Measurements from ENCODE around the gene DEPDC1B. TPM values are rescaled to one million over a fixed set of nuclear protein-coding genes. Genes with fewer than 3 reads are reported as not detected.
"Not testable (repeated sequence)": the region's sequence is repeated elsewhere in the genome, so short reads cannot be mapped to it uniquely, and the experiment has no call there.

The DEPDC1B gene
- total RNA-seq, 2 donors from 2014 or later = 29.5 to 34.5 TPM

GRCh38 chr5:60686157-60686556, 13.8 kb downstream of the DEPDC1B start:
- H3K4me3 Mint-ChIP-seq = no peak overlapping the region
- DNase-seq (no peak), ATAC-seq (replicated peaks in 1 of 2) (no peak)
- H3K9me3 Mint-ChIP-seq = no peaks in the 10 kb centered on the region
- peaks cover 3 to 11% of the 10 kb centered on the region in 2 donors for H3K36me3 Mint-ChIP-seq (ENCODE audit: insufficient read depth in 2 of 2)
- H3K27me3 Mint-ChIP-seq (ENCODE audit: low read depth) = no peaks in the 10 kb centered on the region
- H3K4me1 Mint-ChIP-seq (ENCODE audit: low read depth) = no peaks in the 10 kb centered on the region
- H3K27ac Mint-ChIP-seq = no peak overlapping the region

GRCh38 chr5:60685700-60686099, 14.3 kb downstream of the DEPDC1B start:
- no peaks in the 10 kb centered on the region for H3K4me1 Mint-ChIP-seq (ENCODE audit: low read depth)
- no peaks in the 10 kb centered on the region for H3K27me3 Mint-ChIP-seq (ENCODE audit: low read depth)
- H3K4me3 Mint-ChIP-seq = no peak overlapping the region
- ATAC-seq (replicated peaks in 1 of 2) (no peak), DNase-seq (no peak)
- H3K36me3 Mint-ChIP-seq (ENCODE audit: insufficient read depth in 2 of 2) = peaks cover 3 to 11% of the 10 kb centered on the region in 2 donors
- H3K9me3 Mint-ChIP-seq = no peaks in the 10 kb centered on the region
- H3K27ac Mint-ChIP-seq = no peak overlapping the region

GRCh38 chr5:60685028-60685427, 14.9 kb downstream of the DEPDC1B start:
- no peaks in the 10 kb centered on the region for H3K4me1 Mint-ChIP-seq (ENCODE audit: low read depth)
- no peak overlapping the region for H3K4me3 Mint-ChIP-seq
- DNase-seq (no peak), ATAC-seq (replicated peaks in 1 of 2) (no peak)
- no peaks in the 10 kb centered on the region for H3K27me3 Mint-ChIP-seq (ENCODE audit: low read depth)
- no peaks in the 10 kb centered on the region for H3K9me3 Mint-ChIP-seq
- no peak overlapping the region for H3K27ac Mint-ChIP-seq
- H3K36me3 Mint-ChIP-seq (ENCODE audit: insufficient read depth in 2 of 2) = peaks cover 3 to 11% of the 10 kb centered on the region in 2 donors

- H3K36me3 Mint-ChIP-seq (ENCODE audit: insufficient read depth in 2 of 2) = peaks cover 3 to 11% of the 10 kb centered on the region in 2 donors
- H3K4me3 Mint-ChIP-seq; H3K9me3 Mint-ChIP-seq; DNase-seq; ATAC-seq (replicated peaks in 1 of 2); H3K27ac Mint-ChIP-seq; H3K27me3 Mint-ChIP-seq (ENCODE audit: low read depth); H3K4me1 Mint-ChIP-seq (ENCODE audit: low read depth): not testable (repeated sequence)
These were observed 18.0 kb downstream of the DEPDC1B start for GRCh38 chr5:60682007-60682406.

GRCh38 chr5:60679816-60680215, 20.1 kb downstream of the DEPDC1B start:
- Mint-ChIP-seq H3K4me1 (ENCODE audit: low read depth) (no peaks in the 10 kb centered on the region), H3K27ac (no peak overlapping the region), H3K9me3 (no peaks in the 10 kb centered on the region), H3K27me3 (ENCODE audit: low read depth) (no peaks in the 10 kb centered on the region), H3K36me3 (ENCODE audit: insufficient read depth in 2 of 2) (peaks cover 3 to 7% of the 10 kb centered on the region in 2 donors), H3K4me3 (no peak overlapping the region)
- ATAC-seq (replicated peaks in 1 of 2) (no peak), DNase-seq (no peak)

- H3K36me3 Mint-ChIP-seq (ENCODE audit: insufficient read depth in 2 of 2) = peaks cover 3 to 7% of the 10 kb centered on the region in 2 donors
- H3K4me3 Mint-ChIP-seq = no peak overlapping the region
- DNase-seq (no peak), ATAC-seq (replicated peaks in 1 of 2) (peak; percentile 20 to 41)
- H3K9me3 Mint-ChIP-seq = no peaks in the 10 kb centered on the region
- no peaks in the 10 kb centered on the region for H3K27me3 Mint-ChIP-seq (ENCODE audit: low read depth)
- no peaks in the 10 kb centered on the region for H3K4me1 Mint-ChIP-seq (ENCODE audit: low read depth)
- peak overlapping the region; percentile 83 for H3K27ac Mint-ChIP-seq
These were observed 21.9 kb downstream of the DEPDC1B start for GRCh38 chr5:60677850-60678664.

GRCh38 chr5:60675286-60675685, 24.7 kb downstream of the DEPDC1B start:
- no peak overlapping the region for H3K27ac Mint-ChIP-seq
- no peaks in the 10 kb centered on the region for H3K9me3 Mint-ChIP-seq
- no peak for DNase-seq
- H3K4me1 Mint-ChIP-seq (ENCODE audit: low read depth) = no peaks in the 10 kb centered on the region
- no peak for ATAC-seq (replicated peaks in 1 of 2)
- H3K27me3 Mint-ChIP-seq (ENCODE audit: low read depth) = no peaks in the 10 kb centered on the region
- peaks cover 0 to 2% of the 10 kb centered on the region in 2 donors for H3K36me3 Mint-ChIP-seq (ENCODE audit: insufficient read depth in 2 of 2)
- no peak overlapping the region for H3K4me3 Mint-ChIP-seq

- no peak overlapping the region for H3K4me3 Mint-ChIP-seq
These were observed 25.5 kb downstream of the DEPDC1B start for GRCh38 chr5:60674251-60675069.

GRCh38 chr5:60673334-60673733, 26.6 kb downstream of the DEPDC1B start:
- peaks cover 0 to 2% of the 10 kb centered on the region in 2 donors for H3K36me3 Mint-ChIP-seq (ENCODE audit: insufficient read depth in 2 of 2)
- no peaks in the 10 kb centered on the region for H3K27me3 Mint-ChIP-seq (ENCODE audit: low read depth)
- H3K27ac Mint-ChIP-seq = no peak overlapping the region
- ATAC-seq (replicated peaks in 1 of 2) (no peak), DNase-seq (no peak)
- no peaks in the 10 kb centered on the region for H3K4me1 Mint-ChIP-seq (ENCODE audit: low read depth)
- H3K9me3 Mint-ChIP-seq = no peaks in the 10 kb centered on the region
- no peak overlapping the region for H3K4me3 Mint-ChIP-seq

More at GRCh38 chr5:60674251-60675069, 25.5 kb downstream of the DEPDC1B start:
- no peaks in the 10 kb centered on the region for H3K9me3 Mint-ChIP-seq
- H3K4me1 Mint-ChIP-seq (ENCODE audit: low read depth) = no peaks in the 10 kb centered on the region
- DNase-seq = no peak
- ATAC-seq (replicated peaks in 1 of 2) = no peak
- no peak overlapping the region for H3K27ac Mint-ChIP-seq
- peaks cover 0 to 2% of the 10 kb centered on the region in 2 donors for H3K36me3 Mint-ChIP-seq (ENCODE audit: insufficient read depth in 2 of 2)
- no peaks in the 10 kb centered on the region for H3K27me3 Mint-ChIP-seq (ENCODE audit: low read depth)

GRCh38 chr5:60672693-60673264, 27.2 kb downstream of the DEPDC1B start:
- H3K4me3 Mint-ChIP-seq = no peak overlapping the region
- no peak overlapping the region for H3K27ac Mint-ChIP-seq
- H3K27me3 Mint-ChIP-seq (ENCODE audit: low read depth) = no peaks in the 10 kb centered on the region
- no peak for ATAC-seq (replicated peaks in 1 of 2)
- no peaks in the 10 kb centered on the region for H3K9me3 Mint-ChIP-seq
- peaks cover 0 to 2% of the 10 kb centered on the region in 2 donors for H3K36me3 Mint-ChIP-seq (ENCODE audit: insufficient read depth in 2 of 2)
- no peaks in the 10 kb centered on the region for H3K4me1 Mint-ChIP-seq (ENCODE audit: low read depth)
- no peak for DNase-seq

GRCh38 chr5:60671899-60672692, 27.9 kb downstream of the DEPDC1B start:
- Mint-ChIP-seq H3K4me1 (ENCODE audit: low read depth) (no peaks in the 10 kb centered on the region), H3K4me3 (no peak overlapping the region), H3K27me3 (ENCODE audit: low read depth) (no peaks in the 10 kb centered on the region), H3K36me3 (ENCODE audit: insufficient read depth in 2 of 2) (peaks cover 0 to 2% of the 10 kb centered on the region in 2 donors), H3K9me3 (no peaks in the 10 kb centered on the region), H3K27ac (no peak overlapping the region)
- ATAC-seq (replicated peaks in 1 of 2) = no peak
- no peak for DNase-seq

GRCh38 chr5:60670749-60671148, 29.2 kb downstream of the DEPDC1B start:
- no peaks in the 10 kb centered on the region for H3K4me1 Mint-ChIP-seq (ENCODE audit: low read depth)
- H3K36me3 Mint-ChIP-seq (ENCODE audit: insufficient read depth in 2 of 2) = peaks cover 0 to 2% of the 10 kb centered on the region in 2 donors
- H3K27ac Mint-ChIP-seq = no peak overlapping the region
- DNase-seq (no peak), ATAC-seq (replicated peaks in 1 of 2) (no peak)
- no peaks in the 10 kb centered on the region for H3K9me3 Mint-ChIP-seq
- H3K4me3 Mint-ChIP-seq = no peak overlapping the region
- no peaks in the 10 kb centered on the region for H3K27me3 Mint-ChIP-seq (ENCODE audit: low read depth)

Data from activated T-cell treated with anti-CD3 and anti-CD28 coated beads, Interleukin-2, amount 50 U/mL, for 72 hours (primary cell).